ENCODE results near the gene TEX35.
"Not testable (repeated sequence)": the region's sequence is repeated elsewhere in the genome, so short reads cannot be mapped to it uniquely, and the experiment has no call there.

The TEX35 gene

DNA sequence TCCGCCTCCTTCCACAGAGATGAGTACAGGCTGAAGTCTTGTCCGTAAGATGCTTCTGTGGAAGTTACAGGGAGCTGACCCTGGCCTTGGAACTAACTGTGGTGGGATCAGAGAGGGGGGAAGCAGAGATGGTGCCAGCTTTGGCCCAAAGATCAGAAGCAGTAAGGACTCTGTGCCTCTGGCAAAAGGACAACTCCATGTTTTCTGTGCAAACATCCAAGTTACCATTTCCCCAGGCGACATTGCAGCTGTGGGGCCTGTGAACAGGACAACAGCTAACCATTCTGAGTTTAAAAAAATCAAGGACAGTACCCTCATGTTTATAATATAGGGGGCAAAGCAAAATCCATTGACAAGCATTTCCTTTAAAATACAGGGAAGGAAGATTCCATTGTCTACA lies 38.4 kb downstream of the TEX35 start:
- no peak overlapping the region for H4K8ac ChIP-seq (ENCODE audit: low read depth, low read length)
- no peak overlapping the region for H2BK5ac ChIP-seq (ENCODE audit: low read length)
- peaks cover 0 to 8% of the 10 kb centered on the region in 2 donors for H3K9me3 ChIP-seq (replicated peaks in 1 of 2; ENCODE audit: control insufficient read depth in 2 of 2, insufficient read depth in 1 of 2, low read depth in 1 of 2, low read length in 2 of 2)
- no CpG with 5 or more reads among the region's 3 CpGs for WGBS, 2 donors (ENCODE audit: extremely low coverage in 2 of 2, insufficient read length in 2 of 2, insufficient replicate concordance in 1 of 2)
- no peak overlapping the region for H2BK15ac ChIP-seq (ENCODE audit: low read length)
- no peak overlapping the region for H3K14ac ChIP-seq (ENCODE audit: low read length)
- no peak overlapping the region for H2BK12ac ChIP-seq (ENCODE audit: low read length)
- H3K9ac ChIP-seq (ENCODE audit: low read depth, low read length, poor library complexity), result no peak overlapping the region
- H3K23ac ChIP-seq (ENCODE audit: low read depth, low read length, poor library complexity), result no peak overlapping the region
- no peak overlapping the region for H2BK120ac ChIP-seq (ENCODE audit: low read depth, low read length)
- H3K36me3 ChIP-seq (replicated peaks in 1 of 2; ENCODE audit: control insufficient read depth in 2 of 2, insufficient read depth in 2 of 2, low read length in 2 of 2), result no peaks in the 10 kb centered on the region
- no peak overlapping the region for H2AFZ ChIP-seq (ENCODE audit: low read length)
- DNase-seq (ENCODE audit: low spot score), result no peak
- no peaks in the 10 kb centered on the region for H3K27me3 ChIP-seq (ENCODE audit: control insufficient read depth in 3 of 3, insufficient read depth in 3 of 3, low read depth in 1 of 3, low read length in 3 of 3)
- no peak overlapping the region for H4K91ac ChIP-seq (ENCODE audit: low read depth, low read length, poor library complexity)
- H3K27ac ChIP-seq (replicated peaks; ENCODE audit: low read length), result no peak overlapping the region
- no peaks in the 10 kb centered on the region for H3K79me1 ChIP-seq (ENCODE audit: low read depth, low read length)
- no peak overlapping the region for H3K4ac ChIP-seq (ENCODE audit: low read length)
- no peak overlapping the region for H2AK5ac ChIP-seq (ENCODE audit: low read depth, low read length)
- no peak overlapping the region for H3K4me2 ChIP-seq (ENCODE audit: insufficient read depth, low read length, poor library complexity, severe bottlenecking)
- no peaks in the 10 kb centered on the region for H3K4me1 ChIP-seq (ENCODE audit: control insufficient read depth in 2 of 2, insufficient read depth in 1 of 2, low read depth in 1 of 2, low read length in 2 of 2)
- no peak overlapping the region for H3K4me3 ChIP-seq (ENCODE audit: low read length in 2 of 2)
- H3K18ac ChIP-seq (ENCODE audit: low read length), result no peak overlapping the region

DNA sequence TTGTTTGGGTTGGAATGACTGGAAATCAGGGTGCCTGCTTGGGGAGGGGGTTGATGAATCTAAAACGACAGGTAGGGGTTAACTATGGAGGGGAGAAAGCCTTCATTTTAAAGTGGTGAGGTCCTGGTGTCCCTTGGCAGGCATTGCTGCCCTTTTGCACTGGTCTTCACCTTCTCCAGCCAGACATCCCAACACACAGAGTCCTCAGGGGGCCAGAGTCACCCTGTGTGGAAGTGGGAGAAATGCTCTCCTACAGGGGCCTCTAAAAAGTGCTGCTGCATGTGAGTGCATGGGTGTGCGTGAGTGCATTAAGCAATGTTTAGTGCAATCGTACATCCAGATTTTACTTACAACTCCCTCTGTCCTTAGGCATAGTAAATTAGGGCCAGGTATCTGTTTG lies 39.0 kb downstream of the TEX35 start:
- no peak overlapping the region for H4K8ac ChIP-seq (ENCODE audit: low read depth, low read length)
- no peak for DNase-seq (ENCODE audit: low spot score)
- H3K14ac ChIP-seq (ENCODE audit: low read length), result no peak overlapping the region
- no peak overlapping the region for H4K91ac ChIP-seq (ENCODE audit: low read depth, low read length, poor library complexity)
- H3K4me2 ChIP-seq (ENCODE audit: insufficient read depth, low read length, poor library complexity, severe bottlenecking), result no peak overlapping the region
- no peak overlapping the region for H3K4me3 ChIP-seq (ENCODE audit: low read length in 2 of 2)
- no peaks in the 10 kb centered on the region for H3K27me3 ChIP-seq (ENCODE audit: control insufficient read depth in 3 of 3, insufficient read depth in 3 of 3, low read depth in 1 of 3, low read length in 3 of 3)
- H3K18ac ChIP-seq (ENCODE audit: low read length), result no peak overlapping the region
- no CpG with 5 or more reads among the region's 3 CpGs for WGBS, 2 donors (ENCODE audit: extremely low coverage in 2 of 2, insufficient read length in 2 of 2, insufficient replicate concordance in 1 of 2)
- no peak overlapping the region for H3K23ac ChIP-seq (ENCODE audit: low read depth, low read length, poor library complexity)
- H3K9me3 ChIP-seq (replicated peaks in 1 of 2; ENCODE audit: control insufficient read depth in 2 of 2, insufficient read depth in 1 of 2, low read depth in 1 of 2, low read length in 2 of 2), result peaks cover 0 to 7% of the 10 kb centered on the region in 2 donors
- no peak overlapping the region for H3K9ac ChIP-seq (ENCODE audit: low read depth, low read length, poor library complexity)
- H2AFZ ChIP-seq (ENCODE audit: low read length), result no peak overlapping the region
- H3K36me3 ChIP-seq (replicated peaks in 1 of 2; ENCODE audit: control insufficient read depth in 2 of 2, insufficient read depth in 2 of 2, low read length in 2 of 2), result no peaks in the 10 kb centered on the region
- no peak overlapping the region for H2BK120ac ChIP-seq (ENCODE audit: low read depth, low read length)
- no peak overlapping the region for H2BK5ac ChIP-seq (ENCODE audit: low read length)
- H3K79me1 ChIP-seq (ENCODE audit: low read depth, low read length), result no peaks in the 10 kb centered on the region
- no peak overlapping the region for H2BK12ac ChIP-seq (ENCODE audit: low read length)
- no peak overlapping the region for H3K4ac ChIP-seq (ENCODE audit: low read length)
- H3K27ac ChIP-seq (replicated peaks; ENCODE audit: low read length), result no peak overlapping the region
- no peak overlapping the region for H2AK5ac ChIP-seq (ENCODE audit: low read depth, low read length)
- H3K4me1 ChIP-seq (ENCODE audit: control insufficient read depth in 2 of 2, insufficient read depth in 1 of 2, low read depth in 1 of 2, low read length in 2 of 2), result no peaks in the 10 kb centered on the region
- no peak overlapping the region for H2BK15ac ChIP-seq (ENCODE audit: low read length)

DNA sequence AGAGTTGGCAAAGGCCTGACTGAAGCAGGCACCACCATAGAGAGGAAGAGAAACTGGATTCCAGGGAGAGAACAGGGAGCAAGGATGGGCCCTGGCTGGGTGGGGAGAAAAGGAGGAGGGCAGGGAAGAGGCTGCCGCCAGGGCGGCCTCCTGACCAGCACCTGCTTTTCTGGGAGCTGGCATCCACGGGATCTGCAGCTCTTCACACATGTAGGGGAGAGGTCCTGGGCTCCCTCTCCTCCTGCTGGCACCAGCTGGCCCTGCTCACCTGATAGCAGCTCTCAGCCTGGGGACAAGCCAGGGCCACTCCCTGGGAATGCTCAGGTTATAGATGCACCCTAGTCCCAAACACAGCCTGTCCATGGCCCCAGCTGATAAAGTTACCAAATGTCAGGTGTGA lies 39.9 kb downstream of the TEX35 start:
- Histone ChIP-seq H3K9me3 (replicated peaks in 1 of 2; ENCODE audit: control insufficient read depth in 2 of 2, insufficient read depth in 1 of 2, low read depth in 1 of 2, low read length in 2 of 2) (peaks cover 0 to 5% of the 10 kb centered on the region in 2 donors), H3K18ac (ENCODE audit: low read length) (no peak overlapping the region), H3K14ac (ENCODE audit: low read length) (no peak overlapping the region), H3K27ac (replicated peaks; ENCODE audit: low read length) (no peak overlapping the region), H3K27me3 (ENCODE audit: control insufficient read depth in 3 of 3, insufficient read depth in 3 of 3, low read depth in 1 of 3, low read length in 3 of 3) (no peaks in the 10 kb centered on the region), H3K79me1 (ENCODE audit: low read depth, low read length) (no peaks in the 10 kb centered on the region), H4K8ac (ENCODE audit: low read depth, low read length) (no peak overlapping the region), H3K23ac (ENCODE audit: low read depth, low read length, poor library complexity) (peak overlapping the region; percentile 10), H2BK5ac (ENCODE audit: low read length) (no peak overlapping the region), H3K4ac (ENCODE audit: low read length) (no peak overlapping the region), H2BK15ac (ENCODE audit: low read length) (no peak overlapping the region), H3K36me3 (replicated peaks in 1 of 2; ENCODE audit: control insufficient read depth in 2 of 2, insufficient read depth in 2 of 2, low read length in 2 of 2) (no peaks in the 10 kb centered on the region), H3K4me3 (ENCODE audit: low read length in 2 of 2) (no peak overlapping the region), H3K4me2 (ENCODE audit: insufficient read depth, low read length, poor library complexity, severe bottlenecking) (no peak overlapping the region), H3K9ac (ENCODE audit: low read depth, low read length, poor library complexity) (no peak overlapping the region), H4K91ac (ENCODE audit: low read depth, low read length, poor library complexity) (no peak overlapping the region), H2BK12ac (ENCODE audit: low read length) (no peak overlapping the region), H2AFZ (ENCODE audit: low read length) (no peak overlapping the region), H3K4me1 (ENCODE audit: control insufficient read depth in 2 of 2, insufficient read depth in 1 of 2, low read depth in 1 of 2, low read length in 2 of 2) (no peaks in the 10 kb centered on the region), H2AK5ac (ENCODE audit: low read depth, low read length) (peak overlapping the region; percentile 24), H2BK120ac (ENCODE audit: low read depth, low read length) (no peak overlapping the region)
- no peak for DNase-seq (ENCODE audit: low spot score)
- no CpG with 5 or more reads among the region's 3 CpGs for WGBS, 2 donors (ENCODE audit: extremely low coverage in 2 of 2, insufficient read length in 2 of 2, insufficient replicate concordance in 1 of 2)

DNA sequence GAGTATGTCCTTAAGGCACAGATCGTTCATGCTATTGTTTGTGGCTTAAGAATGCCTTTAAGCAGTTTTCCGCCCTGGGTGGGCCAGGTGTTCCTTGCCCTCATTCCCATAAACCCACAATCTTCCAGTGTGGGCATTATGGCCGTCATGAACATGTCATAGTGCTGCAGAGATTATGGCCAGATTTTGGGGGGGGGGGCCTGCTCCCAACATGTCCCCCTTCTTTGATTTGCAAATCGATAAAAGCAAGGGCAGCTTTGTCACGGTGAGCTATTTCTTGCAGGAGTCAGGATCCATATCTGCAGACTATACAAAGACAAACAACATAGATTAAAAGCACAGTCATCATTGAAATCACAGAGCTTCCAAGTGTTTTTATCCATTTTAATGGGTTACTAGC lies 41.4 kb downstream of the TEX35 start:
- H4K91ac ChIP-seq (ENCODE audit: low read depth, low read length, poor library complexity); H3K4ac ChIP-seq (ENCODE audit: low read length); H2AK5ac ChIP-seq (ENCODE audit: low read depth, low read length); H2BK120ac ChIP-seq (ENCODE audit: low read depth, low read length); H2BK5ac ChIP-seq (ENCODE audit: low read length); H2BK12ac ChIP-seq (ENCODE audit: low read length); H3K14ac ChIP-seq (ENCODE audit: low read length); H3K9ac ChIP-seq (ENCODE audit: low read depth, low read length, poor library complexity); H4K8ac ChIP-seq (ENCODE audit: low read depth, low read length); H2BK15ac ChIP-seq (ENCODE audit: low read length); H3K4me3 ChIP-seq (ENCODE audit: low read length in 2 of 2); H3K18ac ChIP-seq (ENCODE audit: low read length); H3K9me3 ChIP-seq (replicated peaks in 1 of 2; ENCODE audit: control insufficient read depth in 2 of 2, insufficient read depth in 1 of 2, low read depth in 1 of 2, low read length in 2 of 2); H3K23ac ChIP-seq (ENCODE audit: low read depth, low read length, poor library complexity); H3K4me1 ChIP-seq (ENCODE audit: control insufficient read depth in 2 of 2, insufficient read depth in 1 of 2, low read depth in 1 of 2, low read length in 2 of 2); H3K27me3 ChIP-seq (ENCODE audit: control insufficient read depth in 3 of 3, insufficient read depth in 3 of 3, low read depth in 1 of 3, low read length in 3 of 3); H3K79me1 ChIP-seq (ENCODE audit: low read depth, low read length); H3K36me3 ChIP-seq (replicated peaks in 1 of 2; ENCODE audit: control insufficient read depth in 2 of 2, insufficient read depth in 2 of 2, low read length in 2 of 2); DNase-seq (ENCODE audit: low spot score); H2AFZ ChIP-seq (ENCODE audit: low read length); H3K27ac ChIP-seq (replicated peaks; ENCODE audit: low read length); H3K4me2 ChIP-seq (ENCODE audit: insufficient read depth, low read length, poor library complexity, severe bottlenecking): not testable (repeated sequence)
- WGBS, 2 donors (ENCODE audit: extremely low coverage in 2 of 2, insufficient read length in 2 of 2, insufficient replicate concordance in 1 of 2), result no CpG with 5 or more reads among the region's 5 CpGs

Data from neuronal stem cell (in vitro differentiated cells).